Psoas muscle (tissue), 8 donors: Measurements from ENCODE around the gene DOCK2. TPM values are rescaled to one million over a fixed set of nuclear protein-coding genes. Genes with fewer than 3 reads are reported as not detected.

Source experiments
- ATAC-seq, 4 donors: fragments of 200-7000 bp; cut with Tn5 transposase; one replicate each; pipeline ENCODE4 v1.9.1; 2020; ENCODE audit warnings: moderate library complexity in 3 of 4, mild to moderate bottlenecking in 2 of 4
- DNase-seq, 2 donors: peaks; one replicate each; pipeline ENCODE4 v3.0.0-alpha.2; 2020
- H3K27ac ChIP-seq: fragments of 200-600 bp; one replicate; pipeline ENCODE4 v1.8.0; 2022
- H3K27me3 ChIP-seq, 3 donors: fragments of 200-600 bp in 1 of 3; one replicate each; pipeline versions ENCODE4 v1.6.1 to v1.8.0; 2013 to 2022; ENCODE audit warnings: low read length in 2 of 3, mild to moderate bottlenecking in 2 of 3, moderate library complexity in 1 of 3; ENCODE audit not compliant: insufficient read depth in 3 of 3
- H3K36me3 ChIP-seq, 2 donors: fragments of 200-600 bp in 1 of 2; one replicate each; pipeline versions ENCODE4 v1.6.1 to v1.8.0; 2013 to 2022; ENCODE audit warnings: low read depth in 1 of 2, mild to moderate bottlenecking in 1 of 2, moderate library complexity in 1 of 2; ENCODE audit not compliant: insufficient read depth in 1 of 2
- H3K4me1 ChIP-seq: fragments of 200-600 bp; one replicate; pipeline ENCODE4 v1.8.0; 2022
- H3K4me3 ChIP-seq: fragments of 200-600 bp; one replicate; pipeline ENCODE4 v1.8.0; 2022; ENCODE audit warnings: mild to moderate bottlenecking
- H3K9me3 ChIP-seq: fragments of 200-600 bp; one replicate; pipeline ENCODE4 v1.8.0; 2022
- CTCF ChIP-seq: fragments of 200-600 bp; IDR thresholded peaks from one replicate; pipeline ENCODE4 v1.8.0; 2022; ENCODE audit warnings: antibody characterized with exemption
- WGBS, 3 donors: extraction: QIAGEN DNeasy Blood & Tissue Kit; methylation state at CpG; one replicate each; pipeline versions ENCODE4 v1.1.6 to v1.1.7; 2013; 5-methylcytosine and 5-hydroxymethylcytosine counted together
- intact Hi-C, 2 donors: fragments of 100-400 bp; cut with DNase I; formaldehyde crosslinking; loops; one replicate each; pipeline versions ENCODE4 v1.11.0 to v1.14.2; 2022
- polyA plus RNA-seq, 3 donors: library from polyadenylated mRNA; stranded (reverse); fragments of 200-250 nt; gene quantifications; one replicate each; pipeline ENCODE4 v1.2.3, GENCODE V29; 2013
- total RNA-seq, 4 donors: library from RNA; stranded (reverse); fragmentation: NEBNext Ultra II Directional in 2 of 4; extraction: Animal tissue kit (Norgen Biotek cat#: 25700) in 2 of 4; gene quantifications; one replicate each; pipeline versions ENCODE4 v1.2.1 to v1.2.4, GENCODE V29; 2021 to 2023
- donor health status: healthy with polysubstance abuse.
- donor health status: DM: no; HTN: no; CAD: no; lungs with moderate emphysema.
- donor health status: Bipolar disorder and iron deficiency.
- donor health status: healthy.
- donor health status: DM: yes; HTN: yes; CAD: no.
- donor health status: DM: no; HTN: no; CAD: no.
- donor health status: DM: no; HTN: no; CAD: no.
- donor health status: DM: yes; HTN: yes; CAD: no.

DOCK2 gene
- total and polyA plus RNA-seq, 7 donors, result 0.37 to 4.4 (median 3.5) TPM

- 73 to 76% (median 75%) methylated on average over 3 of the region's 3 CpGs for WGBS, 3 donors
- intact Hi-C loops, result no loop called here
These were observed 412.6 kb downstream of the DOCK2 start for GRCh38 chr5:170049713-170050112.

GRCh38 chr5:170053896-170054295 lies 416.8 kb downstream of the DOCK2 start:
- no peak for DNase-seq
- no peak overlapping the region for H3K27ac ChIP-seq
- no peak for ATAC-seq
- no peaks in the 10 kb centered on the region for H3K4me1 ChIP-seq
- no peaks in the 10 kb centered on the region for H3K36me3 ChIP-seq
- intact Hi-C loops, result no loop called here
- WGBS, 3 donors, result 73 to 81% (median 77%) methylated on average over 1 of the region's 1 CpG
- no peaks in the 10 kb centered on the region for H3K27me3 ChIP-seq
- no peak for TF ChIP-seq CTCF
- H3K9me3 ChIP-seq, result no peaks in the 10 kb centered on the region
- no peak overlapping the region for H3K4me3 ChIP-seq

More at GRCh38 chr5:170049713-170050112, 412.6 kb downstream of the DOCK2 start:
- Histone ChIP-seq H3K4me3 (no peak overlapping the region), H3K27me3 (no peaks in the 10 kb centered on the region), H3K4me1 (no peaks in the 10 kb centered on the region), H3K36me3 (no peaks in the 10 kb centered on the region), H3K27ac (no peak overlapping the region), H3K9me3 (no peaks in the 10 kb centered on the region)
- TF ChIP-seq CTCF, result no peak
- ATAC-seq, result no peak
- DNase-seq, result no peak

- WGBS, 3 donors, result 60 to 82% (median 73%) methylated on average over 2 of the region's 2 CpGs
- Histone ChIP-seq H3K27me3 (no peaks in the 10 kb centered on the region), H3K9me3 (no peaks in the 10 kb centered on the region)
These were observed 418.5 kb downstream of the DOCK2 start for GRCh38 chr5:170055606-170056005.

GRCh38 chr5:170056561-170057267 lies 419.6 kb downstream of the DOCK2 start:
- TF ChIP-seq CTCF, result no peak
- DNase-seq, result no peak
- Histone ChIP-seq H3K27ac (no peak overlapping the region), H3K36me3 (no peaks in the 10 kb centered on the region), H3K9me3 (no peaks in the 10 kb centered on the region), H3K27me3 (no peaks in the 10 kb centered on the region), H3K4me3 (no peak overlapping the region), H3K4me1 (no peaks in the 10 kb centered on the region)
- WGBS, 3 donors, result 73 to 75% (median 73%) methylated on average over 11 of the region's 11 CpGs
- no peak for ATAC-seq
- intact Hi-C loops, result no loop called here

More at GRCh38 chr5:170055606-170056005, 418.5 kb downstream of the DOCK2 start:
- H3K4me3 ChIP-seq, result no peak overlapping the region
- TF ChIP-seq CTCF, result no peak
- intact Hi-C loops, result no loop called here
- H3K27ac ChIP-seq, result no peak overlapping the region
- H3K36me3 ChIP-seq, result no peaks in the 10 kb centered on the region
- DNase-seq, result no peak
- H3K4me1 ChIP-seq, result no peaks in the 10 kb centered on the region
- ATAC-seq, result no peak

GRCh38 chr5:170057311-170057710 lies 420.2 kb downstream of the DOCK2 start:
- Histone ChIP-seq H3K27me3 (no peaks in the 10 kb centered on the region), H3K4me3 (no peak overlapping the region), H3K36me3 (no peaks in the 10 kb centered on the region), H3K27ac (no peak overlapping the region), H3K9me3 (no peaks in the 10 kb centered on the region), H3K4me1 (no peaks in the 10 kb centered on the region)
- no peak for TF ChIP-seq CTCF
- ATAC-seq, result no peak
- DNase-seq, result no peak
- WGBS, 3 donors, result 82 to 88% (median 83%) methylated on average over 11 of the region's 11 CpGs
- intact Hi-C loops, result no loop called here
